WERI-Rb-1 (cell line): ENCODE data around the gene PPP1R13B.

Experiments used
- DNase-seq: peaks from one replicate; pipeline ENCODE4 v3.0.0-alpha.2; 2020
- H3K27ac ChIP-seq: fragments of 250-450 bp; sonication (Bioruptor Pico); 2 replicates; pipeline ENCODE4 v1.5.1; 2020; ENCODE audit warnings: mild to moderate bottlenecking, moderate library complexity
- H3K27me3 ChIP-seq: fragments of 250-450 bp; sonication (Bioruptor Pico); 2 replicates; pipeline ENCODE4 v1.5.1; 2021; ENCODE audit warnings: mild to moderate bottlenecking, low read depth, moderate library complexity; ENCODE audit not compliant: insufficient read depth, severe bottlenecking
- H3K36me3 ChIP-seq: fragments of 250-450 bp; sonication (Bioruptor Pico); 2 replicates; pipeline ENCODE4 v1.5.1; 2020; ENCODE audit warnings: mild to moderate bottlenecking, moderate library complexity
- H3K4me3 ChIP-seq: 2 replicates; pipeline ENCODE4 v1.5.1; 2011; ENCODE audit warnings: low read depth, mild to moderate bottlenecking, control low read depth, low read length
- H3K9me3 ChIP-seq: fragments of 250-450 bp; sonication (Bioruptor Pico); 2 replicates; pipeline ENCODE4 v1.5.1; 2021; ENCODE audit warnings: mild to moderate bottlenecking, moderate library complexity; ENCODE audit not compliant: severe bottlenecking
- CTCF ChIP-seq: IDR thresholded peaks from 2 replicates; pipeline ENCODE4 v1.5.1; 2011; ENCODE audit warnings: low read depth, mild to moderate bottlenecking, control low read depth, inconsistent platforms, low read length

The PPP1R13B gene

GRCh38 chr14:103727313-103727980 is 119.9 kb downstream of the PPP1R13B start:
- Histone ChIP-seq H3K27ac (no peak overlapping the region), H3K9me3 (no peaks in the 10 kb centered on the region), H3K36me3 (peaks cover 26% of the 10 kb centered on the region), H3K27me3 (no peaks in the 10 kb centered on the region), H3K4me3 (no peak overlapping the region)
- TF ChIP-seq CTCF, result no peak
- no peak for DNase-seq

GRCh38 chr14:103726474-103726873 is 120.9 kb downstream of the PPP1R13B start:
- no peak for TF ChIP-seq CTCF
- Histone ChIP-seq H3K36me3 (peaks cover 26% of the 10 kb centered on the region), H3K9me3 (no peaks in the 10 kb centered on the region), H3K27ac (no peak overlapping the region), H3K27me3 (no peaks in the 10 kb centered on the region), H3K4me3 (no peak overlapping the region)
- DNase-seq, result peak; percentile 31

- TF ChIP-seq CTCF, result no peak
- Histone ChIP-seq H3K9me3 (no peaks in the 10 kb centered on the region), H3K27ac (no peak overlapping the region), H3K4me3 (no peak overlapping the region), H3K27me3 (no peaks in the 10 kb centered on the region), H3K36me3 (peaks cover 25% of the 10 kb centered on the region)
- no peak for DNase-seq
These were observed 121.5 kb downstream of the PPP1R13B start for GRCh38 chr14:103725739-103726395.

GRCh38 chr14:103725001-103725682 is 122.2 kb downstream of the PPP1R13B start:
- H3K36me3 ChIP-seq, result peaks cover 18% of the 10 kb centered on the region
- no peak overlapping the region for H3K27ac ChIP-seq
- no peaks in the 10 kb centered on the region for H3K9me3 ChIP-seq
- H3K27me3 ChIP-seq, result no peaks in the 10 kb centered on the region
- no peak for DNase-seq
- no peak for TF ChIP-seq CTCF
- no peak overlapping the region for H3K4me3 ChIP-seq

- H3K27ac ChIP-seq, result no peak overlapping the region
- peaks cover 8% of the 10 kb centered on the region for H3K36me3 ChIP-seq
- H3K27me3 ChIP-seq, result no peaks in the 10 kb centered on the region
- DNase-seq, result no peak
- no peak for TF ChIP-seq CTCF
- H3K9me3 ChIP-seq, result no peaks in the 10 kb centered on the region
- no peak overlapping the region for H3K4me3 ChIP-seq
These were observed 123.3 kb downstream of the PPP1R13B start for GRCh38 chr14:103724116-103724515.
